Measurements from ENCODE around the gene FAM228A.

FAM228A gene

DNA sequence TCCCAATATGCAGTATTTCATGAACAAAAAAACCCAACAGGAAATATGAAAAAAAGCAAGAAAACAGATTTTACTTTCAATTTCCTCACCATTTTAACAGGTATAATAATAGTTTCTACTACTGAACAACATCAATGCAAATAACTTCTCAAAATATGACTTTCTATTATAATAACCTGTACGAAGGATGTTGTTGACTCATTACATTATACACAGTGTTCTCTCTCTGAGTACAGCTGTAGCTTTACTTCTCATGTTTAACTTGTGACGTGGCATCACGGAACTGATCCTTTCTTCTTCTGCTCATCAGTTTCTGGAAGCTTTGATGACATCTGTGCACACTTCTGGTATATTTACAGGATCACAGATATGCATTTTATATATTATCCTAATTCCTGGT, 40.0 kb downstream of the FAM228A start:
- ChIA-PET CTCF (no interaction called here), POLR2A (no interaction called here)
- TF ChIP-seq FOXA1 (IDR thresholded peaks at IDR 0.05) (no peak), SP1 (IDR thresholded peaks at IDR 0.05) (no peak), SUZ12 (IDR thresholded peaks at IDR 0.05) (no peak), LEF1 (IDR thresholded peaks at IDR 0.05; ENCODE audit: borderline replicate concordance) (no peak), CTBP1 (IDR thresholded peaks at IDR 0.05; ENCODE audit: borderline replicate concordance) (no peak), L3MBTL2 (conservative IDR thresholded peaks at IDR 0.05) (no peak), NFRKB (IDR thresholded peaks at IDR 0.05) (no peak), ZNF384 (IDR thresholded peaks at IDR 0.05) (no peak), ELF4 (IDR thresholded peaks at IDR 0.05) (no peak), FOXK2 (IDR thresholded peaks at IDR 0.05) (no peak), BHLHE40 (IDR thresholded peaks at IDR 0.05; ENCODE audit: borderline replicate concordance) (no peak), ARNT (IDR thresholded peaks at IDR 0.05) (no peak), FOXM1 (IDR thresholded peaks at IDR 0.05; ENCODE audit: borderline replicate concordance) (no peak), TARDBP (IDR thresholded peaks at IDR 0.05) (no peak), HDGF (IDR thresholded peaks at IDR 0.05; ENCODE audit: borderline replicate concordance) (no peak)
- TF ChIP-seq, protein P1, sequence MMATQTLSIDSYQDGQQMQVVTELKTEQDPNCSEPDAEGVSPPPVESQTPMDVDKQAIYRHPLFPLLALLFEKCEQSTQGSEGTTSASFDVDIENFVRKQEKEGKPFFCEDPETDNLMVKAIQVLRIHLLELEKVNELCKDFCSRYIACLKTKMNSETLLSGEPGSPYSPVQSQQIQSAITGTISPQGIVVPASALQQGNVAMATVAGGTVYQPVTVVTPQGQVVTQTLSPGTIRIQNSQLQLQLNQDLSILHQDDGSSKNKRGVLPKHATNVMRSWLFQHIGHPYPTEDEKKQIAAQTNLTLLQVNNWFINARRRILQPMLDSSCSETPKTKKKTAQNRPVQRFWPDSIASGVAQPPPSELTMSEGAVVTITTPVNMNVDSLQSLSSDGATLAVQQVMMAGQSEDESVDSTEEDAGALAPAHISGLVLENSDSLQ (IDR thresholded peaks at IDR 0.05): no peak
- no peak for DNase-seq (ENCODE audit: extremely low spot score)

DNA sequence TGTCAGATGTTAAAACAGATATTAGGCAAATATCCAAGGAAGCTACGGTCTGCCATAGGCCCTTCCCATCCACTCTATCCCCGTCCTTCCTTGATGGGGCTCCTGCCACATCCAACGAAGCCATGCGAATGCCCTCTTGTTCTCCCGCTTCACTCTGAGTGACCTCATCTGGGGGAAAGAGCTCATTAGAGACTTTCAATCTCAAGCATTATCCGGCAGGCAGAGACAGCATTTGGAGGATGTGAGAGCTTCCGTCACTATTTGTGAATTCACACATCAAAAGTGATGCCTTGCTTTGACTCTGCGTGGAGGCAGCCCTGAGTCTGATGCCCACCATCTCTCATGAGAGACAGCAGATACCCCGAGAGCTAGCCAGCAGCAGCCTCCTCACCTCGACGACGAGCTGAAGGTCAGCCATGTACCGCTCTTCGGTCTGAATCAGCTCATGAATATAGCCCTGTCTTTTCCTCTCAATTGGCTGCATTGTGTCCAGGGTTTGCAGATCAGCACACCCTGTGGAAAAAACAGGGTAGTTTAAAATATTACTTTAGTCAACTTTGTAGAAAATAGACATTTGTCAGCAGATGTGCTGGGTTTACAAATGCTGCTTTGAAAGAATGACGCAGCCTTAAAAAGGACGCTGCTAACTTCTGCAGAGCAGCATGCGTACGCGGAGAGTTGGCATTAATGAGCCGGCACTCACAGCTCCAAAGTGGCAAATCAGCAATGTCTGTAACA, 45.9 kb downstream of the FAM228A start:
- ChIA-PET POLR2A (no interaction called here), CTCF (no interaction called here)
- DNase-seq (ENCODE audit: extremely low spot score): no peak
- TF ChIP-seq FOXM1 (IDR thresholded peaks at IDR 0.05; ENCODE audit: borderline replicate concordance) (no peak), CTBP1 (IDR thresholded peaks at IDR 0.05; ENCODE audit: borderline replicate concordance) (no peak), ARNT (IDR thresholded peaks at IDR 0.05) (no peak), BHLHE40 (IDR thresholded peaks at IDR 0.05; ENCODE audit: borderline replicate concordance) (no peak), SP1 (IDR thresholded peaks at IDR 0.05) (no peak), L3MBTL2 (conservative IDR thresholded peaks at IDR 0.05) (no peak), HDGF (IDR thresholded peaks at IDR 0.05; ENCODE audit: borderline replicate concordance) (no peak), FOXK2 (IDR thresholded peaks at IDR 0.05) (no peak), LEF1 (IDR thresholded peaks at IDR 0.05; ENCODE audit: borderline replicate concordance) (no peak), ELF4 (IDR thresholded peaks at IDR 0.05) (no peak), TARDBP (IDR thresholded peaks at IDR 0.05) (no peak)
- TF ChIP-seq, protein P1 (IDR thresholded peaks at IDR 0.05): no peak

DNA sequence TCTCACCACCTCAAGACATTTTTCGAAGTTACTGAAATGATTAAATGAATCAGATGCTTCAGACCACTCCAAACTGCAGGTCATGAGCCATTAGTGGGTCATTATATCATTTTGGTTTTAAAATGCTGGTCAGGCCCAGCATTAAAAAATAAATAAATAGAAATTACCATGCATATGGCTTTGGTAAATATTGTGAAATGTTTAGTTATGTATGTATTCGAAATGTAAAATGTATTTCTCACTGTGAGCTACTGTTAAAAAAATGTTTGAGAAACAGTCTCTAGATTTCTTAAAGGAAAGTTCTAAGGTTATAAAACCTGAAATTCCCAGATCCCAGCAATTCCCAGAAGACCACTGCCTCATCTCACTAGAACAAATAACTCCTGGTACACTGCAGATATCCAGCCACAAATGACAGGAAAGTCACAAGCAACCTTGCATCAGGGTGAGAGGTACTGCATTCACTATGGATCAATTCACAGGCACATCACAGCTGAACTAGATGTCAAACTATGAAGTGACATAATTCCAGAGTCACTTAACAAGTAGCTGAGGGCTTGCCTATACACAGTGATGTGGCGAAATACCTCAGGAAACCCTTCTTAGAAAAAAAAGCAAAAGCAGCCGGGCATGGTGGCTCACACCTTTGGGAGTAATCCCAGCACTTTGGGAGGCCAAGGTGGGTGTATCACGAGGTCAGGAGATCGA, 46.6 kb downstream of the FAM228A start:
- CTCF ChIA-PET: no interaction called here
- POLR2A ChIA-PET: no interaction called here

DNA sequence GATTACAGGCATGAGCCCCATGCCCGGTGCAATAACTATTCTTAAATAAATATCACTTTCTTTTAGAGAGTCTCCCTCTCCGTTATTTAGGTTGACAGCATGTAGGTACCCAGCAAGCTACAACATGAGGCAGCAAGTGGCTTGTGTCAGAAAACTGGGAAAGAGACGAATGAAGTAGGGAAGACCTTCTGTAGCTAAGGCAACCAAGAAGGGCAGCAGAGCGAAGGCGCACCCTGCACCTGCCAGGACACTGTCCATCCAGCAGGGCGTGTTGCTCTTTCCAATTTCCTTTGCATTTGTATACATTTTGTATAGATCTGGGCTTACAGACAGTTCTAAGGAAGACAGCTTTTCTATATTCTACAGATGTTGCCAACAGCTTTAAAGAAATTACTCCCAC, 48.1 kb downstream of the FAM228A start:
- ChIA-PET POLR2A (no interaction called here), CTCF (no interaction called here)
- TF ChIP-seq CTBP1 (IDR thresholded peaks at IDR 0.05; ENCODE audit: borderline replicate concordance) (no peak), TARDBP (IDR thresholded peaks at IDR 0.05) (no peak), FOXK2 (IDR thresholded peaks at IDR 0.05) (no peak), ARNT (IDR thresholded peaks at IDR 0.05) (no peak), NFRKB (IDR thresholded peaks at IDR 0.05) (no peak), LEF1 (IDR thresholded peaks at IDR 0.05; ENCODE audit: borderline replicate concordance) (no peak), SUZ12 (IDR thresholded peaks at IDR 0.05) (no peak), FOXA1 (IDR thresholded peaks at IDR 0.05) (no peak), ZNF384 (IDR thresholded peaks at IDR 0.05) (no peak), ELF4 (IDR thresholded peaks at IDR 0.05) (no peak), HDGF (IDR thresholded peaks at IDR 0.05; ENCODE audit: borderline replicate concordance) (no peak), FOXM1 (IDR thresholded peaks at IDR 0.05; ENCODE audit: borderline replicate concordance) (no peak), L3MBTL2 (conservative IDR thresholded peaks at IDR 0.05) (no peak)
- TF ChIP-seq, protein P1 (IDR thresholded peaks at IDR 0.05): no peak
- DNase-seq (ENCODE audit: extremely low spot score): no peak

More for the DNA sequence above, 46.6 kb downstream of the FAM228A start:
- no peak for DNase-seq (ENCODE audit: extremely low spot score)
- TF ChIP-seq, protein P1 (IDR thresholded peaks at IDR 0.05): no peak
- TF ChIP-seq ELF4 (IDR thresholded peaks at IDR 0.05) (no peak), CTBP1 (IDR thresholded peaks at IDR 0.05; ENCODE audit: borderline replicate concordance) (no peak), LEF1 (IDR thresholded peaks at IDR 0.05; ENCODE audit: borderline replicate concordance) (no peak), HDGF (IDR thresholded peaks at IDR 0.05; ENCODE audit: borderline replicate concordance) (no peak)

DNA sequence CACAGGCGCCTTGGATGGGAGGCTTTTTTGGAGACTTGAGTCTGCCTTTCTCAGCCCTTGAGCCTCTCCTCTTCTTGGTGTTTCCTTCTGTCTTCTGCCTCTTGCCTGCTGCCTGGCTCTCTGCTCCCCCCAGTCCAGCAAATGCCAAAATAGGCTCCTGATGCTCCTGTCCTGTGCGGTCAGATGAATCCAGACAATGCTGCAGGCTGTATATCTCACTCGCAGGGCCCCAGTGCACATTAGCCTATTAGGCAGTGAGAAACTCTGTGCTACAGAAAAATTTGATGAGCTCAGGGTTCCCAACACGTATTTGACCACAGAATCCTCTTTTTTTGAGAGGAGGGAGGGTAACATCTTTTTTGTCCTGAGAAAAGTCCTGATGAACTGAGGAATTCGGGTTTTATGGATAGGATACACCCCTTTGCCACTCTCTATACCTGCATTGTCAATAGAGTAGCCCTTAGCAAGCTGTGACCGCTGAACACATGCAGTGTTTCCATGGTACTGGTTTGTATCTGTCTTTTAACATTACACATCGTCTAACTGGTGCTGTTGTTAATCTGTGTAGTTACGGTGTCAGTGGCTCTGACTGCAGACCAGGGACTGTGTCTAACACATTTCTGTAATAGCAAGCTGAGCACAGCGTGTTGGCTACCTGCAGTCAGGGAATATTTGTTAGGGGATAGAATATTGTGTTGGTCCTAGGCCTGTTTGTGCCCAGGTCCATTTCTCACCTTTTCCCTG, 50.8 kb downstream of the FAM228A start:
- ChIA-PET CTCF (no interaction called here), POLR2A (no interaction called here)
- DNase-seq (ENCODE audit: extremely low spot score): no peak
- TF ChIP-seq SP1 (IDR thresholded peaks at IDR 0.05) (no peak), ARNT (IDR thresholded peaks at IDR 0.05) (no peak), BHLHE40 (IDR thresholded peaks at IDR 0.05; ENCODE audit: borderline replicate concordance) (no peak)
